HUES64 (cell line): Measurements from ENCODE around the gene TTBK1.
"Not testable (repeated sequence)": the region's sequence is repeated elsewhere in the genome, so short reads cannot be mapped to it uniquely, and the experiment has no call there.

Source experiments
- H3K27ac ChIP-seq: 2 replicates; pipeline ENCODE4 v1.7.0; 2013; ENCODE audit warnings: low read depth, low read length, inconsistent platforms
- H3K27me3 ChIP-seq: 2 replicates; pipeline ENCODE4 v1.6.1; 2013; ENCODE audit warnings: mild to moderate bottlenecking, low read length; ENCODE audit not compliant: insufficient read depth
- H3K36me3 ChIP-seq: 2 replicates; pipeline ENCODE4 v1.6.1; 2013; ENCODE audit warnings: mild to moderate bottlenecking, low read length; ENCODE audit not compliant: insufficient read depth
- H3K4me1 ChIP-seq: 2 replicates; pipeline ENCODE4 v1.6.1; 2013; ENCODE audit warnings: mild to moderate bottlenecking, low read length, moderate library complexity; ENCODE audit not compliant: insufficient read depth
- H3K4me3 ChIP-seq: 2 replicates; pipeline ENCODE4 v1.5.1; 2013; ENCODE audit warnings: mild to moderate bottlenecking, low read length, moderate library complexity
- H3K9ac ChIP-seq: 2 replicates; pipeline ENCODE4 v1.6.1; 2013; ENCODE audit warnings: mild to moderate bottlenecking, low read depth, low read length
- H3K9me3 ChIP-seq: 2 replicates; pipeline ENCODE4 v1.6.1; 2013; ENCODE audit warnings: low read depth, low read length; ENCODE audit not compliant: insufficient read depth
- WGBS: fragments of 150-250, 120-280 bp; methylation state at CpG from one replicate; pipeline ENCODE4 v1.1.7; 2013; ENCODE audit warnings: missing lambda C conversion rate; 5-methylcytosine and 5-hydroxymethylcytosine counted together

TTBK1 gene

GRCh38 chr6:43294536-43294935 is 51.3 kb downstream of the TTBK1 start:
- Histone ChIP-seq H3K9me3 (no peaks in the 10 kb centered on the region), H3K4me1 (0 out of 2 replicates have a peak, but pooled peaks cover 3% of the 10 kb centered on the region), H3K9ac (no peak overlapping the region), H3K27me3 (no peaks in the 10 kb centered on the region), H3K36me3 (no peaks in the 10 kb centered on the region), H3K27ac (no peak overlapping the region), H3K4me3 (no peak overlapping the region)
- WGBS, result 84% methylated on average over 3 of the region's 3 CpGs

- Histone ChIP-seq H3K9me3 (no peaks in the 10 kb centered on the region), H3K9ac (no peak overlapping the region), H3K4me3 (no peak overlapping the region), H3K27ac (no peak overlapping the region), H3K36me3 (no peaks in the 10 kb centered on the region), H3K4me1 (0 out of 2 replicates have a peak, but pooled peaks cover 3% of the 10 kb centered on the region), H3K27me3 (no peaks in the 10 kb centered on the region; the same call in 1 of the 2 replicates)
- WGBS, result 90% methylated on average over 3 of the region's 3 CpGs
Observed at GRCh38 chr6:43295456-43295855, 52.2 kb downstream of the TTBK1 start.

- Histone ChIP-seq H3K27ac (no peak overlapping the region), H3K4me1 (0 out of 2 replicates have a peak, but pooled peaks cover 3% of the 10 kb centered on the region), H3K36me3 (no peaks in the 10 kb centered on the region), H3K27me3 (no peaks in the 10 kb centered on the region; the same call in 1 of the 2 replicates), H3K4me3 (no peak overlapping the region), H3K9me3 (no peaks in the 10 kb centered on the region), H3K9ac (no peak overlapping the region)
- 87% methylated on average over 5 of the region's 5 CpGs for WGBS
Observed at GRCh38 chr6:43296780-43297497, 53.7 kb downstream of the TTBK1 start.

- no peaks in the 10 kb centered on the region; the same call in 1 of the 2 replicates for H3K27me3 ChIP-seq
Observed at GRCh38 chr6:43297644-43298564, 54.6 kb downstream of the TTBK1 start, which contains the start of gene SLC22A7. TSS of gene SLC22A7 (plus strand) at chr6:43298260. CDS start at chr6:43298359, 99 bp downstream.

GRCh38 chr6:43298565-43299337 is 55.5 kb downstream of the TTBK1 start:
- Histone ChIP-seq H3K27me3 (no peaks in the 10 kb centered on the region; the same call in 1 of the 2 replicates), H3K36me3 (no peaks in the 10 kb centered on the region), H3K4me3 (no peak overlapping the region), H3K9me3 (no peaks in the 10 kb centered on the region), H3K9ac (no peak overlapping the region), H3K27ac (no peak overlapping the region), H3K4me1 (0 out of 2 replicates have a peak, but pooled peaks cover 3% of the 10 kb centered on the region)
- 79% methylated on average over 12 of the region's 12 CpGs for WGBS

More at GRCh38 chr6:43297644-43298564, 54.6 kb downstream of the TTBK1 start, which contains the start of gene SLC22A7:
- Histone ChIP-seq H3K4me1 (0 out of 2 replicates have a peak, but pooled peaks cover 3% of the 10 kb centered on the region), H3K9me3 (no peaks in the 10 kb centered on the region), H3K9ac (no peak within 1 kb of the TSS), H3K36me3 (no peaks in the 10 kb centered on the region), H3K4me3 (no peak within 1 kb of the TSS), H3K27ac (no peak within 1 kb of the TSS)
- WGBS, result 89% methylated on average over 10 of the region's 10 CpGs

- Histone ChIP-seq H3K4me3 (no peak overlapping the region), H3K27ac (no peak overlapping the region), H3K9ac (no peak overlapping the region), H3K27me3 (no peaks in the 10 kb centered on the region; the same call in 1 of the 2 replicates), H3K4me1 (0 out of 2 replicates have a peak, but pooled peaks cover 3% of the 10 kb centered on the region), H3K36me3 (no peaks in the 10 kb centered on the region), H3K9me3 (no peaks in the 10 kb centered on the region)
- WGBS, result 94% methylated on average over 18 of the region's 18 CpGs
Observed at GRCh38 chr6:43299338-43300293, 56.3 kb downstream of the TTBK1 start.

GRCh38 chr6:43301081-43301870 is 58.0 kb downstream of the TTBK1 start:
- Histone ChIP-seq H3K4me1 (0 out of 2 replicates have a peak, but pooled peaks cover 3% of the 10 kb centered on the region), H3K9ac (no peak overlapping the region), H3K36me3 (no peaks in the 10 kb centered on the region), H3K27ac (no peak overlapping the region), H3K4me3 (no peak overlapping the region), H3K27me3 (no peaks in the 10 kb centered on the region; the same call in 1 of the 2 replicates), H3K9me3 (no peaks in the 10 kb centered on the region)
- WGBS, result 94% methylated on average over 15 of the region's 15 CpGs

- 94% methylated on average over 19 of the region's 19 CpGs for WGBS
- Histone ChIP-seq H3K27me3 (no peaks in the 10 kb centered on the region; the same call in 1 of the 2 replicates), H3K9ac (no peak overlapping the region)
Observed at GRCh38 chr6:43302126-43302525, 58.8 kb downstream of the TTBK1 start.

GRCh38 chr6:43303006-43303405 is 59.7 kb downstream of the TTBK1 start:
- not testable (repeated sequence) for H3K4me1 ChIP-seq, H3K9ac ChIP-seq

More at GRCh38 chr6:43302126-43302525, 58.8 kb downstream of the TTBK1 start:
- no peaks in the 10 kb centered on the region for H3K4me1 ChIP-seq
- no peaks in the 10 kb centered on the region for H3K9me3 ChIP-seq
- H3K36me3 ChIP-seq, result no peaks in the 10 kb centered on the region
- no peak overlapping the region for H3K4me3 ChIP-seq
- no peak overlapping the region for H3K27ac ChIP-seq

More at GRCh38 chr6:43303006-43303405, 59.7 kb downstream of the TTBK1 start:
- not testable (repeated sequence) for H3K27ac ChIP-seq, H3K27me3 ChIP-seq, H3K4me3 ChIP-seq, H3K36me3 ChIP-seq, H3K9me3 ChIP-seq
- 93% methylated on average over 11 of the region's 11 CpGs for WGBS
